Stimulated activated CD4-positive, alpha-beta T cell treated with anti-CD3 and anti-CD28 coated beads, Interleukin-4, amount 100 ng/mL, for 1 hour (primary cell): Measurements from ENCODE around the gene ARMC12.
"Not testable (repeated sequence)": the region's sequence is repeated elsewhere in the genome, so short reads cannot be mapped to it uniquely, and the experiment has no call there.

Experiments
- DNase-seq: peaks from one replicate; pipeline ENCODE4 v3.0.0-alpha.2; 2020

ARMC12 gene

GRCh38 chr6:35736982-35737412, at the start of gene ARMC12:
Gene ARMC12 (plus strand): TSS chr6:35737032. CDS start chr6:35737109, 77 bp downstream.
- DNase-seq: no peak

GRCh38 chr6:35687658-35688604, 48.9 kb upstream of the ARMC12 start:
- DNase-seq: peak; percentile 61

- DNase-seq: peak; percentile 90
Observed at GRCh38 chr6:35688605-35689322, 48.1 kb upstream of the ARMC12 start, which contains the start of gene FKBP5. Gene FKBP5 (minus strand): TSS chr6:35688915. CDS start chr6:35642824, 46,091 bp downstream.

- not testable (repeated sequence) for DNase-seq
Observed at GRCh38 chr6:35690006-35690405, 46.8 kb upstream of the ARMC12 start.

- DNase-seq: no peak
Observed at GRCh38 chr6:35690484-35690883, 46.3 kb upstream of the ARMC12 start.

GRCh38 chr6:35691027-35691824, 45.6 kb upstream of the ARMC12 start:
- DNase-seq: no peak

- DNase-seq: no peak
Observed at GRCh38 chr6:35694462-35694861, 42.4 kb upstream of the ARMC12 start.

GRCh38 chr6:35698430-35698829, 38.4 kb upstream of the ARMC12 start:
- not testable (repeated sequence) for DNase-seq

- DNase-seq: no peak
Observed at GRCh38 chr6:35698858-35699257, 38.0 kb upstream of the ARMC12 start.

- DNase-seq: no peak
Observed at GRCh38 chr6:35703554-35703953, 33.3 kb upstream of the ARMC12 start.

GRCh38 chr6:35706468-35706867, 30.4 kb upstream of the ARMC12 start:
- no peak for DNase-seq

- no peak for DNase-seq
Observed at GRCh38 chr6:35707714-35708407, 29.0 kb upstream of the ARMC12 start.

- no peak for DNase-seq
Observed at GRCh38 chr6:35708585-35708984, 28.2 kb upstream of the ARMC12 start.

- DNase-seq: no peak
Observed at GRCh38 chr6:35710241-35710847, 26.5 kb upstream of the ARMC12 start.

GRCh38 chr6:35711731-35712130, 25.1 kb upstream of the ARMC12 start:
- DNase-seq: no peak

GRCh38 chr6:35713006-35713767, 23.6 kb upstream of the ARMC12 start:
- DNase-seq: no peak

- no peak for DNase-seq
Observed at GRCh38 chr6:35716798-35717197, 20.0 kb upstream of the ARMC12 start.

- no peak for DNase-seq
Observed at GRCh38 chr6:35717449-35718374, 19.1 kb upstream of the ARMC12 start.

GRCh38 chr6:35718375-35718736, 18.5 kb upstream of the ARMC12 start:
- DNase-seq: no peak

- peak; percentile 35 for DNase-seq
Observed at GRCh38 chr6:35718911-35719381, 17.9 kb upstream of the ARMC12 start.
